K562 (cell line): ENCODE measurements around the gene MEOX2.

Experiments
- MITF ChIP-seq: IDR thresholded peaks from 2 replicates; pipeline ENCODE4 v1.6.1; 2014; ENCODE audit warnings: antibody characterized with exemption
- MYC ChIP-seq, 2 experiments: fragments of 250-450 bp in 1 of 2; sonication (Bioruptor Pico) in 1 of 2; IDR thresholded peaks; 2 replicates each; pipeline versions ENCODE4 v1.5.1 to v1.6.1; 2012 to 2021; ENCODE audit warnings: low read depth in 2 of 2, borderline replicate concordance in 1 of 2, improper control_type of control experiment in 1 of 2, low read length in 1 of 2, mild to moderate bottlenecking in 1 of 2, moderate library complexity in 1 of 2
- POLR2AphosphoS5 ChIP-seq: IDR thresholded peaks from 2 replicates; pipeline ENCODE4 v1.6.1; 2011; ENCODE audit warnings: mild to moderate bottlenecking, low read depth, low read length, moderate library complexity; ENCODE audit not compliant: control insufficient read depth, insufficient read depth
- SIRT6 ChIP-seq: IDR thresholded peaks from one replicate; pipeline ENCODE4 v1.6.1; 2012; ENCODE audit warnings: low read depth, mild to moderate bottlenecking, control low read depth, inconsistent platforms, low read length, moderate library complexity
- TEAD4 ChIP-seq, 2 experiments: sonication (generic) in 1 of 2; formaldehyde crosslinking in 1 of 2; IDR thresholded peaks; 2 replicates each; pipeline versions ENCODE4 v1.6.1 to v1.8.0; 2012 to 2022; ENCODE audit warnings: borderline replicate concordance in 1 of 2, inconsistent platforms in 1 of 2, low read length in 1 of 2, mild to moderate bottlenecking in 1 of 2, missing genetic modification reagents in 1 of 2
- TRIM24 ChIP-seq, 2 experiments: fragments of 450-650 bp; IDR thresholded peaks; 2 replicates each; pipeline ENCODE4 v1.6.1; 2016
- ZC3H11A ChIP-seq: IDR thresholded peaks from 2 replicates; pipeline ENCODE4 v1.6.1; 2012; ENCODE audit warnings: low read depth, low read length, improper control_type of control experiment
- ZFP36 ChIP-seq: fragments of 150-350 bp; IDR thresholded peaks from 2 replicates; pipeline ENCODE4 v1.6.1; 2018; ENCODE audit warnings: low read length, low read depth; ENCODE audit not compliant: partially characterized antibody
- ZFX ChIP-seq: sonication (generic); formaldehyde crosslinking; IDR thresholded peaks from 2 replicates; pipeline ENCODE4 v1.8.0; 2022; ENCODE audit warnings: mild to moderate bottlenecking, missing genetic modification reagents, moderate library complexity
- TF ChIP-seq, protein P1 (sequence below): fragments of 250-450 bp; sonication (Bioruptor Pico); IDR thresholded peaks from 2 replicates; pipeline ENCODE4 v1.8.0; 2021; ENCODE audit warnings: mild to moderate bottlenecking, moderate library complexity
- TF ChIP-seq, protein P2 (sequence below): conservative IDR thresholded peaks from 2 replicates; pipeline ENCODE4 v1.6.1; 2011; ENCODE audit warnings: low read depth, mild to moderate bottlenecking, low read length; ENCODE audit not compliant: control insufficient read depth
- TF ChIP-seq, protein P3 (sequence below): fragments of 450-650 bp; IDR thresholded peaks from 2 replicates; pipeline ENCODE4 v1.6.1; 2017; ENCODE audit warnings: antibody characterized with exemption, mild to moderate bottlenecking
- TF ChIP-seq, protein P4 (sequence below), 3 experiments: IDR thresholded peaks in 2 of 3; conservative IDR thresholded peaks in 1 of 3; 2 replicates each; pipeline ENCODE4 v1.5.1; 2011 to 2012; ENCODE audit warnings: low read length in 3 of 3, mild to moderate bottlenecking in 3 of 3, control low read depth in 2 of 3, improper control_type of control experiment in 1 of 3, inconsistent platforms in 1 of 3, low read depth in 1 of 3, mixed read lengths in 1 of 3, moderate library complexity in 1 of 3; ENCODE audit not compliant: insufficient read depth in 2 of 3

GRCh38 chr7:15719311-15719710 lies 32.8 kb upstream of the MEOX2 start:
- TF ChIP-seq ZFP36 (no peak), TRIM24 (IDR thresholded peaks at IDR 0.05) (no peak), ZC3H11A (no peak), SIRT6 (no peak), TEAD4 (IDR thresholded peaks at IDR 0.05; ENCODE audit: low read length) (no peak), TEAD4 (CRISPR knock-in tag; IDR thresholded peaks at IDR 0.05; ENCODE audit: borderline replicate concordance) (no peak), MITF (no peak), MYC (IDR thresholded peaks at IDR 0.05; ENCODE audit: low read depth, low read length) (no peak), MYC (CRISPR knock-in tag; IDR thresholded peaks at IDR 0.05; ENCODE audit: borderline replicate concordance, low read depth) (no peak), POLR2AphosphoS5 (no peak), ZFX (CRISPR knock-in tag) (no peak)
- TF ChIP-seq, protein P1, sequence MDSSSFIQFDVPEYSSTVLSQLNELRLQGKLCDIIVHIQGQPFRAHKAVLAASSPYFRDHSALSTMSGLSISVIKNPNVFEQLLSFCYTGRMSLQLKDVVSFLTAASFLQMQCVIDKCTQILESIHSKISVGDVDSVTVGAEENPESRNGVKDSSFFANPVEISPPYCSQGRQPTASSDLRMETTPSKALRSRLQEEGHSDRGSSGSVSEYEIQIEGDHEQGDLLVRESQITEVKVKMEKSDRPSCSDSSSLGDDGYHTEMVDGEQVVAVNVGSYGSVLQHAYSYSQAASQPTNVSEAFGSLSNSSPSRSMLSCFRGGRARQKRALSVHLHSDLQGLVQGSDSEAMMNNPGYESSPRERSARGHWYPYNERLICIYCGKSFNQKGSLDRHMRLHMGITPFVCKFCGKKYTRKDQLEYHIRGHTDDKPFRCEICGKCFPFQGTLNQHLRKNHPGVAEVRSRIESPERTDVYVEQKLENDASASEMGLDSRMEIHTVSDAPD = no peak
- TF ChIP-seq, protein P2, sequence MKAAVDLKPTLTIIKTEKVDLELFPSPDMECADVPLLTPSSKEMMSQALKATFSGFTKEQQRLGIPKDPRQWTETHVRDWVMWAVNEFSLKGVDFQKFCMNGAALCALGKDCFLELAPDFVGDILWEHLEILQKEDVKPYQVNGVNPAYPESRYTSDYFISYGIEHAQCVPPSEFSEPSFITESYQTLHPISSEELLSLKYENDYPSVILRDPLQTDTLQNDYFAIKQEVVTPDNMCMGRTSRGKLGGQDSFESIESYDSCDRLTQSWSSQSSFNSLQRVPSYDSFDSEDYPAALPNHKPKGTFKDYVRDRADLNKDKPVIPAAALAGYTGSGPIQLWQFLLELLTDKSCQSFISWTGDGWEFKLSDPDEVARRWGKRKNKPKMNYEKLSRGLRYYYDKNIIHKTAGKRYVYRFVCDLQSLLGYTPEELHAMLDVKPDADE = no peak
- TF ChIP-seq, protein P3, sequence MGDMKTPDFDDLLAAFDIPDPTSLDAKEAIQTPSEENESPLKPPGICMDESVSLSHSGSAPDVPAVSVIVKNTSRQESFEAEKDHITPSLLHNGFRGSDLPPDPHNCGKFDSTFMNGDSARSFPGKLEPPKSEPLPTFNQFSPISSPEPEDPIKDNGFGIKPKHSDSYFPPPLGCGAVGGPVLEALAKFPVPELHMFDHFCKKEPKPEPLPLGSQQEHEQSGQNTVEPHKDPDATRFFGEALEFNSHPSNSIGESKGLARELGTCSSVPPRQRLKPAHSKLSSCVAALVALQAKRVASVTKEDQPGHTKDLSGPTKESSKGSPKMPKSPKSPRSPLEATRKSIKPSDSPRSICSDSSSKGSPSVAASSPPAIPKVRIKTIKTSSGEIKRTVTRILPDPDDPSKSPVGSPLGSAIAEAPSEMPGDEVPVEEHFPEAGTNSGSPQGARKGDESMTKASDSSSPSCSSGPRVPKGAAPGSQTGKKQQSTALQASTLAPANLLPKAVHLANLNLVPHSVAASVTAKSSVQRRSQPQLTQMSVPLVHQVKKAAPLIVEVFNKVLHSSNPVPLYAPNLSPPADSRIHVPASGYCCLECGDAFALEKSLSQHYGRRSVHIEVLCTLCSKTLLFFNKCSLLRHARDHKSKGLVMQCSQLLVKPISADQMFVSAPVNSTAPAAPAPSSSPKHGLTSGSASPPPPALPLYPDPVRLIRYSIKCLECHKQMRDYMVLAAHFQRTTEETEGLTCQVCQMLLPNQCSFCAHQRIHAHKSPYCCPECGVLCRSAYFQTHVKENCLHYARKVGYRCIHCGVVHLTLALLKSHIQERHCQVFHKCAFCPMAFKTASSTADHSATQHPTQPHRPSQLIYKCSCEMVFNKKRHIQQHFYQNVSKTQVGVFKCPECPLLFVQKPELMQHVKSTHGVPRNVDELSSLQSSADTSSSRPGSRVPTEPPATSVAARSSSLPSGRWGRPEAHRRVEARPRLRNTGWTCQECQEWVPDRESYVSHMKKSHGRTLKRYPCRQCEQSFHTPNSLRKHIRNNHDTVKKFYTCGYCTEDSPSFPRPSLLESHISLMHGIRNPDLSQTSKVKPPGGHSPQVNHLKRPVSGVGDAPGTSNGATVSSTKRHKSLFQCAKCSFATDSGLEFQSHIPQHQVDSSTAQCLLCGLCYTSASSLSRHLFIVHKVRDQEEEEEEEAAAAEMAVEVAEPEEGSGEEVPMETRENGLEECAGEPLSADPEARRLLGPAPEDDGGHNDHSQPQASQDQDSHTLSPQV = no peak
- TF ChIP-seq, protein P4, sequence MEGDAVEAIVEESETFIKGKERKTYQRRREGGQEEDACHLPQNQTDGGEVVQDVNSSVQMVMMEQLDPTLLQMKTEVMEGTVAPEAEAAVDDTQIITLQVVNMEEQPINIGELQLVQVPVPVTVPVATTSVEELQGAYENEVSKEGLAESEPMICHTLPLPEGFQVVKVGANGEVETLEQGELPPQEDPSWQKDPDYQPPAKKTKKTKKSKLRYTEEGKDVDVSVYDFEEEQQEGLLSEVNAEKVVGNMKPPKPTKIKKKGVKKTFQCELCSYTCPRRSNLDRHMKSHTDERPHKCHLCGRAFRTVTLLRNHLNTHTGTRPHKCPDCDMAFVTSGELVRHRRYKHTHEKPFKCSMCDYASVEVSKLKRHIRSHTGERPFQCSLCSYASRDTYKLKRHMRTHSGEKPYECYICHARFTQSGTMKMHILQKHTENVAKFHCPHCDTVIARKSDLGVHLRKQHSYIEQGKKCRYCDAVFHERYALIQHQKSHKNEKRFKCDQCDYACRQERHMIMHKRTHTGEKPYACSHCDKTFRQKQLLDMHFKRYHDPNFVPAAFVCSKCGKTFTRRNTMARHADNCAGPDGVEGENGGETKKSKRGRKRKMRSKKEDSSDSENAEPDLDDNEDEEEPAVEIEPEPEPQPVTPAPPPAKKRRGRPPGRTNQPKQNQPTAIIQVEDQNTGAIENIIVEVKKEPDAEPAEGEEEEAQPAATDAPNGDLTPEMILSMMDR (IDR thresholded peaks at IDR 0.05 in 2 of 3, conservative IDR thresholded peaks at IDR 0.05 in 1 of 3; ENCODE audit: insufficient read depth in 2 of 3, low read depth in 1 of 3, low read length in 3 of 3) = no peak
